ENCODE measurements around the gene RPL11. TPM values are rescaled to one million over a fixed set of nuclear protein-coding genes. Genes with fewer than 3 reads are reported as not detected.
A peak's percentile ranks its signal among the peaks of the same experiment; 100 is the strongest.

Gene RPL11
- total and polyA plus RNA-seq, 10 of the 15 experiments (the other 5 are each of a cell fraction or from before 2014, with no cell fraction given): 968 to 4,611 (median 2,521) TPM

DNA sequence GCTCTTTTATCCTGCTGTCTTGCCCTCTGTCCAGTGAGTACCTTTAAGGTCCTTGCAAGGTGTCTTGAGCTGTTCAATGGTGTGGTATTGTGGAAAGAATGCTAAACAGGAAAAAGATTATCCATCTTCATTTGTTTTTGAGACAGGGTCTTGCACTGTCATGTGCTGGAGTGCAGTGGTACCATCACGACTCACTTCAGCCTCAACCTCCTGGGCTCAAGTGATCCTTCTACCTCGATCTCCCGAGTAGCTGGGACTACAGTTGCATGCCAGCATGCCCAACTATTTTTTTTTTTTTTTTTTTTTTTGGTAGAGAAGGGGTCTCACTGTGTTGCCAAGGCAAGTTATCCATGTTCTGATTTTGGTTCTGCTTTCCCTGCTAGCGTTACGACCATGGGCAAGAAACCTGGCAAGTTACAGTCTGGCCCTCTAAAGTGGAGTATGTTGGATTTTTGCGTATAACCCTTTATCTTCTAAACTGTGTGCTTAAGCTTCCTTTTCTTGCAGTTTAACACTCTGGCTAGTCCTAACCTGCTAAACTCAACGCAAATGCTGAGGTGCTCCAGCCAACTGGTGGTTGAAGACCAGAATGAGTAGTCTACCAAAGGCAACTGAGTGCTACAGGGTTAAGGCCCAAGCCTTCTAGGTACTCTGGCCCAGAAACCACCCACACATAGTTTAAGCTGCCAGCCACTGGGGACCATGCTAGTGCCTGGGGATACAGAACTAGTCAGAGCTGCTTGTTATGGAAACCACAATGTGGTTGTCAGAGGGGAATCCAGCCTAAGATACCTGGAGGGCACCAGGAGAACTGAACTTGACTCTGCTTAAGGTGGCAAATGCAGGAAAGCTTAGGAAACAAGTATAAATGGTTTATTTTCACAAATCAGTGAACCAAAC is 7.9 kb downstream of the RPL11 start:
- Histone ChIP-seq H3K9ac (ENCODE audit: control insufficient read depth, insufficient read depth, low read length) (no peak overlapping the region), H2AFZ (ENCODE audit: control insufficient read depth, low read depth, low read length) (no peak overlapping the region), H3K4me3 (no peak overlapping the region), H3K27ac (ENCODE audit: control insufficient read depth, insufficient read depth) (no peak overlapping the region), H3K4me2 (ENCODE audit: control insufficient read depth, insufficient read depth) (peak overlapping the region; percentile 35; the same call in 1 of the 2 replicates), H3K79me2 (ENCODE audit: control insufficient read depth, insufficient read depth, low read length) (peaks cover 55% of the 10 kb centered on the region), H3K36me3 (ENCODE audit: control insufficient read depth in 2 of 2, insufficient read depth in 2 of 2, low read length in 1 of 2) (peaks cover 26 to 66% of the 10 kb centered on the region in 2 experiments), H3K9me3 (replicated peaks; ENCODE audit: control insufficient read depth, insufficient read depth, low read length) (no peaks in the 10 kb centered on the region), H4K20me1 (ENCODE audit: control insufficient read depth, insufficient read depth) (peaks cover 14% of the 10 kb centered on the region), H3K27me3 (replicated peaks in 1 of 2; ENCODE audit: control insufficient read depth in 2 of 2, insufficient read depth in 2 of 2, low read length in 1 of 2) (no peaks in the 10 kb centered on the region), H3K4me1 (ENCODE audit: control insufficient read depth, insufficient read depth, low read length) (peaks cover 7% of the 10 kb centered on the region)
- no TSS peak for BruUV-seq (replicated peaks)
- TF ChIP-seq RUNX3 (IDR thresholded peaks at IDR 0.05; ENCODE audit: low read length): peak; percentile 50; the same call in 1 of the 2 replicates
- TF ChIP-seq MEF2B (IDR thresholded peaks at IDR 0.05; ENCODE audit: partially characterized antibody, poor library complexity, severe bottlenecking): peak; percentile 67
- TF ChIP-seq WRNIP1 (IDR thresholded peaks at IDR 0.05; ENCODE audit: borderline replicate concordance, low read depth, low read length): no peak
- FAIRE-seq (no peak), DNase-seq (ENCODE audit: low read depth, low spot score) (no peak), ATAC-seq (peak; percentile 82)
- ChIA-PET SMC1A (ENCODE audit: uncharacterized antibody, unreplicated experiment) (interaction anchor here (0.5 to 10.9 kb wide), 13 partner anchors 8 to 217 kb away, joined by 3 to 137 read pairs (median 3); partner anchors contain the start of genes ELOA and RPL11), CTCF (interaction anchor here (0.9 to 10.5 kb wide), 7 partner anchors 7 to 448 kb away, joined by 3 to 155 read pairs (median 4); partner anchors contain the start of genes ELOA and RPL11), POLR2A (interaction anchor here (0.6 to 1.9 kb wide), 11 partner anchors 8 to 629 kb away, joined by 3 to 16 read pairs (median 5); partner anchors contain the start of gene RPL11), RAD21 (ENCODE audit: unreplicated experiment) (interaction anchor here (0.6 to 1.9 kb wide), 6 partner anchors 19 to 145 kb away, joined by 3 to 8 read pairs (median 3); no protein-coding TSS in a partner anchor)
- WGBS (ENCODE audit: insufficient coverage, insufficient replicate concordance, low lambda C conversion rate, missing lambda C conversion rate): 75% methylated on average over 7 of the region's 7 CpGs
- in situ Hi-C loops (cut with MboI) (no loop called here), intact Hi-C loops (cut with micrococcal nuclease; ENCODE audit: unreplicated experiment) (loop anchor here (2.0 kb wide), 1 partner anchor 45 kb away; no protein-coding TSS in a partner anchor)

DNA sequence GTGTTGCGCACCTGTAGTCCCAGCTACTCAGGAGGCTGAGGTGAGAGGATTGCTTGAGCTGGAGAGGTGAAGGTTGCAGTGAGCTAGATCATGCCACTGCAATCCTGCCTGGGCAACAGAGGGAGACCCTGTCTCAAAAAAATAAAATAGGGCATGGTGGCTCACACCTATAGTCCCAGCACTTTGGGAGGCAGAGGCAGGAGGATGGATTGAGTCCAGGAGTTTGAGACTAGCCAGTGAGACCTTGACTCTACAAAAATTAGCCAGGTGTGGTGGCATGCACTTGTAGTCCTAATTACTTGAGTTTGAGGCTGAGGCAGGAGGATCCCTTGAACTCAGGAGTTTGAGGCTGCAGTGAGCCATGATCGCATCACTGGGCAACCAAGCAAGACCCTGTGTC is 9.7 kb downstream of the RPL11 start:
- Histone ChIP-seq H3K27ac (ENCODE audit: control insufficient read depth, insufficient read depth) (no peak overlapping the region), H3K9me3 (replicated peaks; ENCODE audit: control insufficient read depth, insufficient read depth, low read length) (no peaks in the 10 kb centered on the region), H4K20me1 (ENCODE audit: control insufficient read depth, insufficient read depth) (peaks cover 6% of the 10 kb centered on the region), H3K4me1 (ENCODE audit: control insufficient read depth, insufficient read depth, low read length) (0 out of 2 replicates have a peak, but pooled peaks cover 3% of the 10 kb centered on the region), H3K27me3 (replicated peaks in 1 of 2; ENCODE audit: control insufficient read depth in 2 of 2, insufficient read depth in 2 of 2, low read length in 1 of 2) (no peaks in the 10 kb centered on the region), H3K36me3 (ENCODE audit: control insufficient read depth in 2 of 2, insufficient read depth in 2 of 2, low read length in 1 of 2) (peaks cover 22 to 55% of the 10 kb centered on the region in 2 experiments), H2AFZ (ENCODE audit: control insufficient read depth, low read depth, low read length) (no peak overlapping the region), H3K4me3 (no peak overlapping the region), H3K79me2 (ENCODE audit: control insufficient read depth, insufficient read depth, low read length) (peaks cover 37% of the 10 kb centered on the region), H3K9ac (ENCODE audit: control insufficient read depth, insufficient read depth, low read length) (no peak overlapping the region), H3K4me2 (ENCODE audit: control insufficient read depth, insufficient read depth) (no peak overlapping the region)
- intact Hi-C loops (cut with micrococcal nuclease; ENCODE audit: unreplicated experiment): no loop called here
- DNase-seq (ENCODE audit: low read depth, low spot score) (no peak), ATAC-seq (no peak), FAIRE-seq (no peak)
- RAD21 ChIA-PET (ENCODE audit: unreplicated experiment): interaction anchor here (0.6 kb wide), 1 partner anchor 56 kb away, joined by 3 read pairs; no protein-coding TSS in a partner anchor
- no TSS peak for BruUV-seq (replicated peaks)
- WGBS (ENCODE audit: insufficient coverage, insufficient replicate concordance, low lambda C conversion rate, missing lambda C conversion rate): 78% methylated on average over 2 of the region's 2 CpGs
- 0 out of 2 replicates have a peak, but pooled peaks have one; percentile 18 for TF ChIP-seq SMAD5 (IDR thresholded peaks at IDR 0.05; ENCODE audit: low read depth)
- TF ChIP-seq CHD1 (IDR thresholded peaks at IDR 0.05; ENCODE audit: low read depth, low read length): no peak
- in situ Hi-C loops (cut with MboI): no loop called here
- POLR2A ChIA-PET: interaction anchor here (0.5 kb wide), 1 partner anchor 35 kb away, joined by 4 read pairs; no protein-coding TSS in a partner anchor
- CTCF ChIA-PET: interaction anchor here (1.7 to 2.0 kb wide), 3 partner anchors 9 to 44 kb away, joined by 5 to 8 read pairs (median 7); partner anchors contain the start of gene RPL11
- SMC1A ChIA-PET (ENCODE audit: uncharacterized antibody, unreplicated experiment): interaction anchor here (1.8 to 10.9 kb wide), 3 partner anchors 10 to 45 kb away, joined by 6 to 137 read pairs (median 10); partner anchors contain the start of genes ELOA and RPL11

Measured in GM12878 (cell line).